ENCODE results near the gene BRAT1.

GRCh38 chr7:2499181-2499580, 56.1 kb downstream of the BRAT1 start:
- TF ChIP-seq CTCF (conservative IDR thresholded peaks at IDR 0.05 in 1 of 2, IDR thresholded peaks at IDR 0.05 in 1 of 2; ENCODE audit: low read depth in 1 of 2, low read length in 2 of 2) (no peak), EZH2 (IDR thresholded peaks at IDR 0.05; ENCODE audit: low read length, missing control alignments) (no peak)

Data from fibroblast of lung (primary cell).